ENCODE results near the gene STRN3. TPM values are rescaled to one million over a fixed set of nuclear protein-coding genes. Genes with fewer than 3 reads are reported as not detected.

The STRN3 gene
- total and polyA plus RNA-seq, 2 of the 8 experiments (the other 6 are each of a cell fraction or from before 2014, with no cell fraction given), result 8.7 to 38.1 TPM

- peaks cover 0 to 8% (median 0%) of the 10 kb centered on the region in 4 experiments; a peak in 2 of 8 replicates for H3K36me3 ChIP-seq (ENCODE audit: control insufficient read depth in 2 of 4, insufficient read depth in 4 of 4, low read length in 3 of 4)
- no peak overlapping the region for H2AFZ ChIP-seq (ENCODE audit: low read length)
- TF ChIP-seq YY1 (IDR thresholded peaks at IDR 0.05; ENCODE audit: low read depth, low read length) (no peak), ATF2 (IDR thresholded peaks at IDR 0.05; ENCODE audit: low read length) (no peak), CTBP2 (IDR thresholded peaks at IDR 0.05; ENCODE audit: borderline replicate concordance, insufficient read depth, insufficient read length, low read length) (no peak), TBP (IDR thresholded peaks at IDR 0.05; ENCODE audit: low read depth, low read length) (no peak), SAP30 (IDR thresholded peaks at IDR 0.05; ENCODE audit: insufficient read depth, insufficient replicate concordance, low read length) (no peak), CBX8 (IDR thresholded peaks at IDR 0.05; ENCODE audit: borderline replicate concordance, low read depth, low read length) (no peak), CBX5 (IDR thresholded peaks at IDR 0.05; ENCODE audit: low read depth, low read length) (no peak), USF2 (IDR thresholded peaks at IDR 0.05; ENCODE audit: low read length) (no peak), KDM5A (IDR thresholded peaks at IDR 0.05; ENCODE audit: low read length) (no peak), SIX5 (IDR thresholded peaks at IDR 0.05; ENCODE audit: low read depth, low read length) (no peak), RFX5 (IDR thresholded peaks at IDR 0.05; ENCODE audit: borderline replicate concordance, low read depth, low read length) (no peak)
- H2AK5ac ChIP-seq (ENCODE audit: low read depth, low read length), result no peak overlapping the region
- H4K20me1 ChIP-seq (replicated peaks in 1 of 2; ENCODE audit: control insufficient read depth in 1 of 2, insufficient read depth in 2 of 2, low read length in 2 of 2), result no peaks in the 10 kb centered on the region
- no peak overlapping the region for H3K56ac ChIP-seq (replicated peaks; ENCODE audit: insufficient read length, low read depth, low read length)
- no peak overlapping the region for H3K9ac ChIP-seq (replicated peaks in 1 of 4; ENCODE audit: extremely low read depth in 1 of 4, low read depth in 3 of 4, low read length in 3 of 4)
- H3K79me1 ChIP-seq (ENCODE audit: low read depth, low read length), result no peaks in the 10 kb centered on the region
- no peak overlapping the region for H3K14ac ChIP-seq (ENCODE audit: insufficient read length)
- H3K18ac ChIP-seq (ENCODE audit: extremely low read depth, low read length), result no peak overlapping the region
- H4K91ac ChIP-seq (replicated peaks; ENCODE audit: insufficient read length, low read length), result no peak overlapping the region
- no peak overlapping the region for H3K4me3 ChIP-seq (ENCODE audit: extremely low read depth in 1 of 4, insufficient read depth in 2 of 4, low read depth in 3 of 4, low read length in 4 of 4)
- H3K4me2 ChIP-seq (ENCODE audit: insufficient read depth in 1 of 2, low read depth in 2 of 2, low read length in 2 of 2), result no peak overlapping the region
- H3K4me1 ChIP-seq (replicated peaks in 1 of 4; ENCODE audit: control insufficient read depth in 3 of 4, insufficient read depth in 4 of 4, low read length in 3 of 4), result no peaks in the 10 kb centered on the region
- H4K8ac ChIP-seq (ENCODE audit: extremely low read depth, insufficient read depth, low read length), result no peak overlapping the region
- no peak overlapping the region for H3K27ac ChIP-seq (ENCODE audit: low read depth, low read length)
- FAIRE-seq (no peak), DNase-seq (ENCODE audit: low read depth in 1 of 2, low spot score in 2 of 2) (no peak)
- no peak overlapping the region for H2BK20ac ChIP-seq (ENCODE audit: low read length)
- H2BK120ac ChIP-seq (replicated peaks; ENCODE audit: low read depth, low read length), result no peak overlapping the region
- no peak overlapping the region for H2BK12ac ChIP-seq (ENCODE audit: low read depth, low read length)
- CTCF ChIA-PET (ENCODE audit: partially characterized antibody), result no interaction called here
- 94% methylated on average over 2 of the region's 2 CpGs; no CpG with 5 or more reads in 1 of the 2 experiments for WGBS, 2 experiments (ENCODE audit: extremely low coverage in 1 of 2, insufficient coverage in 1 of 2, insufficient read length in 1 of 2, insufficient replicate concordance in 2 of 2, low coverage in 1 of 2, low lambda C conversion rate in 2 of 2, missing lambda C conversion rate in 1 of 2)
- H3K23me2 ChIP-seq (ENCODE audit: low read depth, low read length), result no peaks in the 10 kb centered on the region
- no peak overlapping the region for H3K4ac ChIP-seq (replicated peaks; ENCODE audit: insufficient read length, low read depth, low read length)
- no peak overlapping the region for H4K5ac ChIP-seq (ENCODE audit: insufficient read length, low read depth, low read length)
- no peak overlapping the region for H2BK15ac ChIP-seq (ENCODE audit: low read length)
- POLR2A ChIA-PET (ENCODE audit: partially characterized antibody), result interaction anchor here (1.3 kb wide), 1 partner anchor 45 kb away, joined by 4 read pairs; the partner anchor contains the start of gene STRN3
- H3K23ac ChIP-seq (ENCODE audit: insufficient read length), result no peak overlapping the region
- H3K27me3 ChIP-seq (replicated peaks in 1 of 4; ENCODE audit: control insufficient read depth in 3 of 4, extremely low read depth in 1 of 4, insufficient read depth in 3 of 4, low read length in 3 of 4), result no peaks in the 10 kb centered on the region
- H3K79me2 ChIP-seq (ENCODE audit: control insufficient read depth in 1 of 2, insufficient read depth in 2 of 2, low read length in 2 of 2), result no peaks in the 10 kb centered on the region
- H3K9me3 ChIP-seq (ENCODE audit: insufficient read depth in 2 of 2, low read depth in 1 of 2, low read length in 1 of 2), result no peaks in the 10 kb centered on the region
- H2BK5ac ChIP-seq (ENCODE audit: low read depth, low read length), result no peak overlapping the region
Observed at GRCh38 chr14:31071151-31071550, 45.0 kb upstream of the STRN3 start.

Measured in H1 (cell line).